NT2/D1 (cell line): ENCODE data around the gene ANKRD53.

Experiments
- SUZ12 ChIP-seq: IDR thresholded peaks from 2 replicates; pipeline ENCODE4 v1.6.1; 2011; ENCODE audit not compliant: insufficient read length, insufficient read depth; ENCODE audit errors: extremely low read depth
- YY1 ChIP-seq: IDR thresholded peaks from 2 replicates; pipeline ENCODE4 v1.6.1; 2011; ENCODE audit not compliant: insufficient read length, insufficient read depth

GRCh38 chr2:70957798-70958197 is 20.6 kb upstream of the ANKRD53 start:
- TF ChIP-seq YY1 (no peak), SUZ12 (no peak)
